Measurements from ENCODE around the gene EPHB1.

The EPHB1 gene

GRCh38 chr3:135214400-135214799 lies 419.3 kb downstream of the EPHB1 start:
- no peak overlapping the region for H3K27ac ChIP-seq (ENCODE audit: poor library complexity, severe bottlenecking)
- no peak for DNase-seq (ENCODE audit: low spot score)

GRCh38 chr3:135215516-135215915 lies 420.5 kb downstream of the EPHB1 start:
- ATAC-seq (ENCODE audit: low read depth) = no peak

More at GRCh38 chr3:135214400-135214799, 419.3 kb downstream of the EPHB1 start:
- H3K27me3 ChIP-seq (ENCODE audit: insufficient read depth, poor library complexity, severe bottlenecking) = no peaks in the 10 kb centered on the region
- H3K9me3 ChIP-seq (ENCODE audit: severe bottlenecking) = no peaks in the 10 kb centered on the region
- H3K4me3 ChIP-seq (ENCODE audit: severe bottlenecking) = no peak overlapping the region
- no peaks in the 10 kb centered on the region for H3K4me1 ChIP-seq (ENCODE audit: insufficient read depth, poor library complexity, severe bottlenecking)
- no peak for TF ChIP-seq CTCF (IDR thresholded peaks at IDR 0.05; ENCODE audit: poor library complexity, severe bottlenecking)
- H3K36me3 ChIP-seq (ENCODE audit: low read depth) = no peaks in the 10 kb centered on the region
- ATAC-seq (ENCODE audit: low read depth) = no peak

GRCh38 chr3:135216659-135217058 lies 421.6 kb downstream of the EPHB1 start:
- DNase-seq (ENCODE audit: low spot score) (no peak), ATAC-seq (ENCODE audit: low read depth) (no peak)
- H3K36me3 ChIP-seq (ENCODE audit: low read depth) = no peaks in the 10 kb centered on the region
- H3K27me3 ChIP-seq (ENCODE audit: insufficient read depth, poor library complexity, severe bottlenecking) = no peaks in the 10 kb centered on the region
- H3K4me1 ChIP-seq (ENCODE audit: insufficient read depth, poor library complexity, severe bottlenecking) = no peaks in the 10 kb centered on the region
- no peaks in the 10 kb centered on the region for H3K9me3 ChIP-seq (ENCODE audit: severe bottlenecking)
- H3K4me3 ChIP-seq (ENCODE audit: severe bottlenecking) = no peak overlapping the region
- H3K27ac ChIP-seq (ENCODE audit: poor library complexity, severe bottlenecking) = no peak overlapping the region
- TF ChIP-seq CTCF (IDR thresholded peaks at IDR 0.05; ENCODE audit: poor library complexity, severe bottlenecking) = no peak

More at GRCh38 chr3:135215516-135215915, 420.5 kb downstream of the EPHB1 start:
- no peaks in the 10 kb centered on the region for H3K36me3 ChIP-seq (ENCODE audit: low read depth)
- H3K27ac ChIP-seq (ENCODE audit: poor library complexity, severe bottlenecking) = no peak overlapping the region
- no peak for TF ChIP-seq CTCF (IDR thresholded peaks at IDR 0.05; ENCODE audit: poor library complexity, severe bottlenecking)
- H3K4me1 ChIP-seq (ENCODE audit: insufficient read depth, poor library complexity, severe bottlenecking) = no peaks in the 10 kb centered on the region
- DNase-seq (ENCODE audit: low spot score) = no peak
- no peaks in the 10 kb centered on the region for H3K9me3 ChIP-seq (ENCODE audit: severe bottlenecking)
- H3K4me3 ChIP-seq (ENCODE audit: severe bottlenecking) = no peak overlapping the region
- no peaks in the 10 kb centered on the region for H3K27me3 ChIP-seq (ENCODE audit: insufficient read depth, poor library complexity, severe bottlenecking)

GRCh38 chr3:135217730-135218129 lies 422.7 kb downstream of the EPHB1 start:
- DNase-seq (ENCODE audit: low spot score) (no peak), ATAC-seq (ENCODE audit: low read depth) (no peak)
- Histone ChIP-seq H3K4me3 (ENCODE audit: severe bottlenecking) (no peak overlapping the region), H3K27me3 (ENCODE audit: insufficient read depth, poor library complexity, severe bottlenecking) (no peaks in the 10 kb centered on the region), H3K36me3 (ENCODE audit: low read depth) (no peaks in the 10 kb centered on the region), H3K4me1 (ENCODE audit: insufficient read depth, poor library complexity, severe bottlenecking) (no peaks in the 10 kb centered on the region), H3K9me3 (ENCODE audit: severe bottlenecking) (no peaks in the 10 kb centered on the region), H3K27ac (ENCODE audit: poor library complexity, severe bottlenecking) (no peak overlapping the region)
- TF ChIP-seq CTCF (IDR thresholded peaks at IDR 0.05; ENCODE audit: poor library complexity, severe bottlenecking) = no peak

- Histone ChIP-seq H3K4me1 (ENCODE audit: insufficient read depth, poor library complexity, severe bottlenecking) (no peaks in the 10 kb centered on the region), H3K36me3 (ENCODE audit: low read depth) (no peaks in the 10 kb centered on the region), H3K27ac (ENCODE audit: poor library complexity, severe bottlenecking) (no peak overlapping the region), H3K27me3 (ENCODE audit: insufficient read depth, poor library complexity, severe bottlenecking) (no peaks in the 10 kb centered on the region), H3K9me3 (ENCODE audit: severe bottlenecking) (no peaks in the 10 kb centered on the region), H3K4me3 (ENCODE audit: severe bottlenecking) (no peak overlapping the region)
- DNase-seq (ENCODE audit: low spot score) (no peak), ATAC-seq (ENCODE audit: low read depth) (no peak)
- TF ChIP-seq CTCF (IDR thresholded peaks at IDR 0.05; ENCODE audit: poor library complexity, severe bottlenecking) = no peak
Observed at GRCh38 chr3:135218304-135218703, 423.2 kb downstream of the EPHB1 start.
